Measurements from ENCODE around the gene RASSF3.

Gene RASSF3

DNA sequence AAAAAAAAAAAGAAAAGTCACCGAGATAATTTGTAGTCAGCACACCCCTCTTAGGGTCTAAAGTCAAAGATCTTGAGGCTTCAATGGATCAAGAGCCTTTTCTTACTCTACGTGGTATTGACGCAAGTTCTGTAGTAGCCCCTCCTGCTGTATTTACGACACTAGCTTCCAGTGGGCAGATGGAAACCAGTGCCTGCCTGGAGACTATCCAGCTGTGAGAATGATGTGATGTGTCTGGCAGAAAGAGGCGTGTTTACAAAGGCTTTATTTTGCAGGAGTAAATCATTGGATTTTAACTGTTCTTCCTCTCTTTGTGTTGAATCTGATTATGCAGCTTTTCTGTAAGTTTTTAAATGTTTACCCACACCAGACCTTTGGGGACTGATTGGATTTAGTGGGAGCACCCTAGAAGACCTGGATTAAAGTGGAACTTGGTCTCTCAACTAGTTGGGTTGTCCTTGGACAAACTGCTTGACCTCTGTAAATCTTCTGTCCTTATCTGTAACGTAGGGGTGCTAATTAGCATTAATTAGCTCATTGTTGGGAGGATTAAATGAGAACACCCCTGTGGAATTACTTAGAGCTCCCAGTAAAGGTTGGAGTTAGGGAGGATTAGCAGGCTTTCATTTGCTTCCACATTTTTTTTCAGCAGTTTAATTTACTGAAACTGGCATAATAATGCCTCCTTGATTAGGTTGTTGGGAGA, 72.4 kb downstream of the RASSF3 start:
- peak; percentile 60; the same call in 2 of the 3 replicates for ATAC-seq
- 0 out of 2 replicates have a peak, but pooled peaks have one; percentile 25 for TF ChIP-seq ISL1 (CRISPR knock-in tag; IDR thresholded peaks at IDR 0.05)
- no peak for TF ChIP-seq TOX (CRISPR knock-in tag; IDR thresholded peaks at IDR 0.05; ENCODE audit: borderline replicate concordance)
- TF ChIP-seq, protein P1, sequence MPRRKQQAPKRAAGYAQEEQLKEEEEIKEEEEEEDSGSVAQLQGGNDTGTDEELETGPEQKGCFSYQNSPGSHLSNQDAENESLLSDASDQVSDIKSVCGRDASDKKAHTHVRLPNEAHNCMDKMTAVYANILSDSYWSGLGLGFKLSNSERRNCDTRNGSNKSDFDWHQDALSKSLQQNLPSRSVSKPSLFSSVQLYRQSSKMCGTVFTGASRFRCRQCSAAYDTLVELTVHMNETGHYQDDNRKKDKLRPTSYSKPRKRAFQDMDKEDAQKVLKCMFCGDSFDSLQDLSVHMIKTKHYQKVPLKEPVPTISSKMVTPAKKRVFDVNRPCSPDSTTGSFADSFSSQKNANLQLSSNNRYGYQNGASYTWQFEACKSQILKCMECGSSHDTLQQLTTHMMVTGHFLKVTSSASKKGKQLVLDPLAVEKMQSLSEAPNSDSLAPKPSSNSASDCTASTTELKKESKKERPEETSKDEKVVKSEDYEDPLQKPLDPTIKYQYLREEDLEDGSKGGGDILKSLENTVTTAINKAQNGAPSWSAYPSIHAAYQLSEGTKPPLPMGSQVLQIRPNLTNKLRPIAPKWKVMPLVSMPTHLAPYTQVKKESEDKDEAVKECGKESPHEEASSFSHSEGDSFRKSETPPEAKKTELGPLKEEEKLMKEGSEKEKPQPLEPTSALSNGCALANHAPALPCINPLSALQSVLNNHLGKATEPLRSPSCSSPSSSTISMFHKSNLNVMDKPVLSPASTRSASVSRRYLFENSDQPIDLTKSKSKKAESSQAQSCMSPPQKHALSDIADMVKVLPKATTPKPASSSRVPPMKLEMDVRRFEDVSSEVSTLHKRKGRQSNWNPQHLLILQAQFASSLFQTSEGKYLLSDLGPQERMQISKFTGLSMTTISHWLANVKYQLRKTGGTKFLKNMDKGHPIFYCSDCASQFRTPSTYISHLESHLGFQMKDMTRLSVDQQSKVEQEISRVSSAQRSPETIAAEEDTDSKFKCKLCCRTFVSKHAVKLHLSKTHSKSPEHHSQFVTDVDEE (CRISPR knock-in tag; IDR thresholded peaks at IDR 0.05): peak; percentile 92
- peak; percentile 93 for TF ChIP-seq TCF4 (CRISPR knock-in tag; IDR thresholded peaks at IDR 0.05; ENCODE audit: borderline replicate concordance)

DNA sequence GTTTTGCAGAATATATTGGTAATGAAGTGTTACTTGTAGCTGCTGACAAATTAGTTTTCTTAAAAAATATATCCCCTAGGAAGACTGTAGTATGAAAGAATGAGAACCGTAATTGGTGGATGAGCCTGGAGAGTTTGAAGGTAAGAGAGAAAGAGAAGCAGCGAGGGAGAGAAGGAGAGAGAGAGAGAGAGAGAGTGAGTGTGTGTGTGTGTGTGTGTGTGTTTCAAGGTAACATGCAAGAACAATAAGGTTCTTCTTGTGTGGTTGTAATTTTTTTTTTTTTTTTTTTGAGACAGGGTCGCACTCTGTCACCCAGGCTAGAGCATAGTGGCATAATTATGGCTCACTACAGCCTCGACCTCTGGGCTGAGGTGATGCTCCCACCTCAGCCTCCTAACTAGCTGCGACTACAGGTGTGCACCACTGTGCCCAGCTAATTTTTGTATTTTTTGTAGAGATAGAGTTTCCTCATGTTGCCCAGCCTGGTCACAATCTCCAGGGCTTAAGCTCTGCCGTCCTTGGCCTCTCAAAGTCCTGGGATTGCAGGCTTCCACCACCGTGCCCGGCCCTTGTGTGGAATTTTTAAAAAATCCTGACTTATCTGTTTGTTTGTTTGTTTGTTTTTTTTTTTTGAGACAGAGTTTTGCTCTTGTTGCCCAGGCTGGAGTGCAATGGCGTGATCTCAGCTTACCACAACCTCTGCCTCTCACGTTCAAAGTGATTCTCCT, 73.7 kb downstream of the RASSF3 start:
- ATAC-seq: no peak
- TF ChIP-seq RARB (CRISPR knock-in tag; IDR thresholded peaks at IDR 0.05) (no peak), CSRNP3 (CRISPR knock-in tag; IDR thresholded peaks at IDR 0.05) (no peak), ESRRG (CRISPR knock-in tag; IDR thresholded peaks at IDR 0.05) (no peak), ZNF70 (CRISPR knock-in tag; IDR thresholded peaks at IDR 0.05) (no peak), ISL1 (CRISPR knock-in tag; IDR thresholded peaks at IDR 0.05) (no peak), ZFP30 (CRISPR knock-in tag; IDR thresholded peaks at IDR 0.05) (no peak), ZFP3 (CRISPR knock-in tag; IDR thresholded peaks at IDR 0.05) (no peak), TCF4 (CRISPR knock-in tag; IDR thresholded peaks at IDR 0.05; ENCODE audit: borderline replicate concordance) (no peak), TOX (CRISPR knock-in tag; IDR thresholded peaks at IDR 0.05; ENCODE audit: borderline replicate concordance) (no peak), GLIS3 (CRISPR knock-in tag; IDR thresholded peaks at IDR 0.05) (no peak)
- TF ChIP-seq, protein P2, sequence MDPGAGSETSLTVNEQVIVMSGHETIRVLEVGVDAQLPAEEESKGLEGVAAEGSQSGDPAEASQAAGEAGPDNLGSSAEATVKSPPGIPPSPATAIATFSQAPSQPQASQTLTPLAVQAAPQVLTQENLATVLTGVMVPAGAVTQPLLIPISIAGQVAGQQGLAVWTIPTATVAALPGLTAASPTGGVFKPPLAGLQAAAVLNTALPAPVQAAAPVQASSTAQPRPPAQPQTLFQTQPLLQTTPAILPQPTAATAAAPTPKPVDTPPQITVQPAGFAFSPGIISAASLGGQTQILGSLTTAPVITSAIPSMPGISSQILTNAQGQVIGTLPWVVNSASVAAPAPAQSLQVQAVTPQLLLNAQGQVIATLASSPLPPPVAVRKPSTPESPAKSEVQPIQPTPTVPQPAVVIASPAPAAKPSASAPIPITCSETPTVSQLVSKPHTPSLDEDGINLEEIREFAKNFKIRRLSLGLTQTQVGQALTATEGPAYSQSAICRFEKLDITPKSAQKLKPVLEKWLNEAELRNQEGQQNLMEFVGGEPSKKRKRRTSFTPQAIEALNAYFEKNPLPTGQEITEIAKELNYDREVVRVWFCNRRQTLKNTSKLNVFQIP (CRISPR knock-in tag; IDR thresholded peaks at IDR 0.05; ENCODE audit: borderline replicate concordance, low read depth): no peak

DNA sequence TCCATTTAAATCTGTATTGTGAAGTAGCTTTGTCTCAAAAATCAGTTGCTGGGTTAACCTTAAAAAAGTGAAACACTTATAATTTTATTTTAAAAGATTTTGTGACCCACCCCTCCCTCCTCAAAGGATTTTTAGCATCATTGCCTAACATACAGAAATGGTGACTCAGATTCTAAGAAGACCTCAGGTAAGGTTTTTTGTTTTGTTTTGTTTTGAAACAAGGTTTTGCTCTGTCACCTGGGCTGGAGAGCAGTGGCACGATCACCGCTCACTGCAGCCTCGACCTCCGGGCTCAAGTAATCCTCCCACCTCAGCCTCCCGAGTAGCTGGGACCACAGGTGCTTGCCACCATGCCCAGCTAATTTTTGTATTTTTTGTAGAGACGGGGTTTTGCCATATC, 74.8 kb downstream of the RASSF3 start:
- ATAC-seq: no peak
- no peak for TF ChIP-seq TCF4 (CRISPR knock-in tag; IDR thresholded peaks at IDR 0.05; ENCODE audit: borderline replicate concordance)
- no peak for TF ChIP-seq ZNF565 (CRISPR knock-in tag; conservative IDR thresholded peaks at IDR 0.05; ENCODE audit: low read depth)
- no peak for TF ChIP-seq ISL1 (CRISPR knock-in tag; IDR thresholded peaks at IDR 0.05)
- TF ChIP-seq, protein P1 (CRISPR knock-in tag; IDR thresholded peaks at IDR 0.05): no peak
- no peak for TF ChIP-seq ARNTL (CRISPR knock-in tag; IDR thresholded peaks at IDR 0.05; ENCODE audit: borderline replicate concordance, low read depth)
- TF ChIP-seq ZNF70 (CRISPR knock-in tag; IDR thresholded peaks at IDR 0.05): no peak
- TF ChIP-seq ESRRG (CRISPR knock-in tag; IDR thresholded peaks at IDR 0.05): no peak
- TF ChIP-seq CSRNP3 (CRISPR knock-in tag; IDR thresholded peaks at IDR 0.05): no peak
- TF ChIP-seq CSDC2 (CRISPR knock-in tag; IDR thresholded peaks at IDR 0.05): no peak
- TF ChIP-seq ZC3H10 (CRISPR knock-in tag; IDR thresholded peaks at IDR 0.05): no peak
- no peak for TF ChIP-seq PATZ1 (CRISPR knock-in tag; IDR thresholded peaks at IDR 0.05; ENCODE audit: borderline replicate concordance)
- no peak for TF ChIP-seq ZNF8 (CRISPR knock-in tag; IDR thresholded peaks at IDR 0.05)
- TF ChIP-seq CREB5 (CRISPR knock-in tag; IDR thresholded peaks at IDR 0.05; ENCODE audit: low read depth): no peak
- TF ChIP-seq BACH2 (CRISPR knock-in tag; IDR thresholded peaks at IDR 0.05; ENCODE audit: borderline replicate concordance): no peak
- TF ChIP-seq TOX (CRISPR knock-in tag; IDR thresholded peaks at IDR 0.05; ENCODE audit: borderline replicate concordance): no peak
- TF ChIP-seq OSR1 (CRISPR knock-in tag; IDR thresholded peaks at IDR 0.05): no peak

Measured in SK-N-SH treated with all-trans-retinoic acid at 6 μM for 48 hours (cell line).